Tibial nerve (tissue), 4 donors: Measurements from ENCODE around the gene REG1A.

Experiments
- CTCF ChIP-seq, 5 experiments: fragments of 200-600 bp in 3 of 5; fragments of 450-650 bp in 2 of 5; sonication (generic) in 3 of 5; IDR thresholded peaks; one replicate each; pipeline ENCODE4 v1.5.1; 2016 to 2019; ENCODE audit warnings: antibody characterized with exemption in 5 of 5, mild to moderate bottlenecking in 3 of 5, moderate library complexity in 2 of 5
- EP300 ChIP-seq, 2 donors: sonication (generic); formaldehyde crosslinking; IDR thresholded peaks; one replicate each; pipeline ENCODE4 v1.6.1; 2017; ENCODE audit warnings: antibody characterized with exemption in 2 of 2, mild to moderate bottlenecking in 1 of 2

- TF ChIP-seq CTCF (IDR thresholded peaks at IDR 0.05) (no peak), EP300 (IDR thresholded peaks at IDR 0.05) (no peak)
Measured at GRCh38 chr2:79120194-79120713, at the start of gene REG1A.
